Measurements from ENCODE around the gene UEVLD. TPM values are rescaled to one million over a fixed set of nuclear protein-coding genes. Genes with fewer than 3 reads are reported as not detected.

Gene UEVLD
- total RNA-seq, 1 experiment from 2014 or later, result 22.0 TPM

GRCh38 chr11:18564149-18564548, 24.4 kb downstream of the UEVLD start:
- no peak overlapping the region for H3K4me3 ChIP-seq
- no peak for DNase-seq (ENCODE audit: low read depth in 1 of 2, low spot score in 2 of 2)

GRCh38 chr11:18563090-18563730, 25.3 kb downstream of the UEVLD start:
- no peaks in the 10 kb centered on the region for H3K9me3 ChIP-seq (replicated peaks)
- no peak overlapping the region for H3K27ac ChIP-seq
- H3K36me3 ChIP-seq, result peaks cover under 1% of the 10 kb centered on the region; the same call in 1 of the 2 replicates
- no peak for DNase-seq (ENCODE audit: low read depth in 1 of 2, low spot score in 2 of 2)
- no peak overlapping the region for H3K4me3 ChIP-seq
- no peaks in the 10 kb centered on the region for H3K27me3 ChIP-seq (replicated peaks)
- H3K4me1 ChIP-seq (replicated peaks), result no peaks in the 10 kb centered on the region

More at GRCh38 chr11:18564149-18564548, 24.4 kb downstream of the UEVLD start:
- H3K27ac ChIP-seq, result no peak overlapping the region
- no peaks in the 10 kb centered on the region for H3K9me3 ChIP-seq (replicated peaks)
- no peaks in the 10 kb centered on the region for H3K36me3 ChIP-seq
- no peaks in the 10 kb centered on the region for H3K27me3 ChIP-seq (replicated peaks)
- no peaks in the 10 kb centered on the region for H3K4me1 ChIP-seq (replicated peaks)

- no peak overlapping the region for H3K4me3 ChIP-seq
- H3K36me3 ChIP-seq, result no peaks in the 10 kb centered on the region
- no peaks in the 10 kb centered on the region for H3K9me3 ChIP-seq (replicated peaks)
- no peaks in the 10 kb centered on the region for H3K27me3 ChIP-seq (replicated peaks)
- no peaks in the 10 kb centered on the region for H3K4me1 ChIP-seq (replicated peaks)
- DNase-seq (ENCODE audit: low read depth in 1 of 2, low spot score in 2 of 2), result no peak
- no peak overlapping the region for H3K27ac ChIP-seq
Measured at GRCh38 chr11:18548001-18548400, 40.5 kb downstream of the UEVLD start.

- Histone ChIP-seq H3K4me3 (no peak overlapping the region), H3K36me3 (no peaks in the 10 kb centered on the region), H3K27ac (no peak overlapping the region), H3K4me1 (replicated peaks) (no peaks in the 10 kb centered on the region), H3K9me3 (replicated peaks) (no peaks in the 10 kb centered on the region), H3K27me3 (replicated peaks) (no peaks in the 10 kb centered on the region)
- no peak for DNase-seq (ENCODE audit: low read depth in 1 of 2, low spot score in 2 of 2)
Measured at GRCh38 chr11:18540207-18541009, 48.1 kb downstream of the UEVLD start.

- Histone ChIP-seq H3K27me3 (replicated peaks) (no peaks in the 10 kb centered on the region), H3K36me3 (no peaks in the 10 kb centered on the region), H3K4me3 (no peak overlapping the region), H3K4me1 (replicated peaks) (no peaks in the 10 kb centered on the region), H3K27ac (no peak overlapping the region), H3K9me3 (replicated peaks) (no peaks in the 10 kb centered on the region)
- no peak for DNase-seq (ENCODE audit: low read depth in 1 of 2, low spot score in 2 of 2)
Measured at GRCh38 chr11:18536209-18536608, 52.3 kb downstream of the UEVLD start.

- Histone ChIP-seq H3K27me3 (replicated peaks) (no peaks in the 10 kb centered on the region), H3K4me3 (no peak overlapping the region), H3K4me1 (replicated peaks) (no peaks in the 10 kb centered on the region), H3K36me3 (no peaks in the 10 kb centered on the region), H3K27ac (no peak overlapping the region), H3K9me3 (replicated peaks) (no peaks in the 10 kb centered on the region)
- DNase-seq (ENCODE audit: low read depth in 1 of 2, low spot score in 2 of 2), result no peak
Measured at GRCh38 chr11:18534245-18534644, 54.3 kb downstream of the UEVLD start.

- DNase-seq (ENCODE audit: low read depth in 1 of 2, low spot score in 2 of 2), result no peak
- no peaks in the 10 kb centered on the region for H3K4me1 ChIP-seq (replicated peaks)
- no peaks in the 10 kb centered on the region for H3K27me3 ChIP-seq (replicated peaks)
- H3K27ac ChIP-seq, result no peak overlapping the region
- H3K4me3 ChIP-seq, result no peak overlapping the region
- H3K9me3 ChIP-seq (replicated peaks), result no peaks in the 10 kb centered on the region
- H3K36me3 ChIP-seq, result no peaks in the 10 kb centered on the region
Measured at GRCh38 chr11:18533365-18533764, 55.2 kb downstream of the UEVLD start.

- H3K36me3 ChIP-seq, result peaks cover 14% of the 10 kb centered on the region
- peaks cover 4% of the 10 kb centered on the region; the same call in 1 of the 2 replicates for H3K4me1 ChIP-seq (replicated peaks)
- DNase-seq (ENCODE audit: low read depth in 1 of 2, low spot score in 2 of 2), result peak in 1 of 2 experiments; percentile 21
- no peaks in the 10 kb centered on the region for H3K27me3 ChIP-seq (replicated peaks)
- peak overlapping the region; percentile 90 for H3K4me3 ChIP-seq
- no peaks in the 10 kb centered on the region for H3K9me3 ChIP-seq (replicated peaks)
- H3K27ac ChIP-seq, result peak overlapping the region; percentile 95
Measured at GRCh38 chr11:18527512-18527911, 61.0 kb downstream of the UEVLD start.

- peak within 1 kb of the TSS; percentile 95 for H3K27ac ChIP-seq
- H3K9me3 ChIP-seq (replicated peaks), result no peaks in the 10 kb centered on the region
- peaks cover 4% of the 10 kb centered on the region; the same call in 1 of the 2 replicates for H3K4me1 ChIP-seq (replicated peaks)
- peak; percentile 89 to 94 for DNase-seq (ENCODE audit: low read depth in 1 of 2, low spot score in 2 of 2)
- H3K4me3 ChIP-seq, result peak within 1 kb of the TSS; percentile 90
- peaks cover 14% of the 10 kb centered on the region for H3K36me3 ChIP-seq
- no peaks in the 10 kb centered on the region for H3K27me3 ChIP-seq (replicated peaks)
Measured at GRCh38 chr11:18526521-18527296, 61.8 kb downstream of the UEVLD start, which contains the start of gene TSG101. Gene TSG101 (minus strand): TSS chr11:18526942. CDS start chr11:18526816, 126 bp downstream.

- no peaks in the 10 kb centered on the region for H3K9me3 ChIP-seq (replicated peaks)
- H3K36me3 ChIP-seq, result peaks cover 14% of the 10 kb centered on the region
- peaks cover 4% of the 10 kb centered on the region; the same call in 1 of the 2 replicates for H3K4me1 ChIP-seq (replicated peaks)
- H3K27ac ChIP-seq, result peak overlapping the region; percentile 95
- H3K27me3 ChIP-seq (replicated peaks), result no peaks in the 10 kb centered on the region
- no peak for DNase-seq (ENCODE audit: low read depth in 1 of 2, low spot score in 2 of 2)
- peak overlapping the region; percentile 90 for H3K4me3 ChIP-seq
Measured at GRCh38 chr11:18526130-18526520, 62.4 kb downstream of the UEVLD start.

GRCh38 chr11:18524248-18524647, 64.3 kb downstream of the UEVLD start:
- Histone ChIP-seq H3K9me3 (replicated peaks) (no peaks in the 10 kb centered on the region), H3K4me1 (replicated peaks) (peaks cover 4% of the 10 kb centered on the region; the same call in 1 of the 2 replicates), H3K27me3 (replicated peaks) (no peaks in the 10 kb centered on the region), H3K27ac (no peak overlapping the region), H3K4me3 (no peak overlapping the region), H3K36me3 (peaks cover 14% of the 10 kb centered on the region)
- DNase-seq (ENCODE audit: low read depth in 1 of 2, low spot score in 2 of 2), result no peak

- Histone ChIP-seq H3K27me3 (replicated peaks) (no peaks in the 10 kb centered on the region), H3K4me1 (replicated peaks) (peaks cover 4% of the 10 kb centered on the region; the same call in 1 of the 2 replicates), H3K9me3 (replicated peaks) (no peaks in the 10 kb centered on the region), H3K36me3 (peaks cover 14% of the 10 kb centered on the region), H3K27ac (no peak overlapping the region), H3K4me3 (no peak overlapping the region)
- no peak for DNase-seq (ENCODE audit: low read depth in 1 of 2, low spot score in 2 of 2)
Measured at GRCh38 chr11:18523084-18523483, 65.5 kb downstream of the UEVLD start.

- H3K9me3 ChIP-seq (replicated peaks), result no peaks in the 10 kb centered on the region
- H3K27me3 ChIP-seq (replicated peaks), result no peaks in the 10 kb centered on the region
- H3K36me3 ChIP-seq, result peaks cover 14% of the 10 kb centered on the region
- no peak overlapping the region for H3K27ac ChIP-seq
- DNase-seq (ENCODE audit: low read depth in 1 of 2, low spot score in 2 of 2), result no peak
- H3K4me1 ChIP-seq (replicated peaks), result no peaks in the 10 kb centered on the region; the same call in 1 of the 2 replicates
- H3K4me3 ChIP-seq, result no peak overlapping the region
Measured at GRCh38 chr11:18522388-18522787, 66.1 kb downstream of the UEVLD start.
